ENCODE data around the gene CMTM6. TPM values are rescaled to one million over a fixed set of nuclear protein-coding genes. Genes with fewer than 3 reads are reported as not detected.
A peak's percentile ranks its signal among the peaks of the same experiment; 100 is the strongest.
"Not testable (repeated sequence)": the region's sequence is repeated elsewhere in the genome, so short reads cannot be mapped to it uniquely, and the experiment has no call there.

CMTM6 gene
- total RNA-seq, 1 donor from 2014 or later, result 40.6 TPM

DNA sequence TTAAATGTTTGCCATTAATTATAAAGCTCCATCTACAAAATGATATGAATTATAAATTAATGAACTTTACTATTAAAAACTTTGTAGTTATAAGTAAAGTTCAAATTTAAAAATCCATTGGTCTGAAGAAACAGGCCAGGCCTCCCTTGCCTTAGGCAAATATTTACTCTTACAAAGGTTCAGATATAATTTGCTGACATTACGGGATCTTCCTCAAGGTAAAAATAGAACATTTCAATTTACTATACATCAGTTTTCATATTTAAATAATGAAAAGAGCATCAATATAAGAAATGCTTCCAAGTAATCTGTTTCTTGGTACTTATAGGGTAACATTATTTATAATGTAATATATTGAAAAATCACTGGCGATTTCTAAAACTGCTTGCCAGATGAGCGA, 3.7 kb downstream of the CMTM6 start:
- DNase-seq, result no peak

- DNase-seq, result no peak
Observed at GRCh38 chr3:32498252-32498651, 4.4 kb downstream of the CMTM6 start.

DNA sequence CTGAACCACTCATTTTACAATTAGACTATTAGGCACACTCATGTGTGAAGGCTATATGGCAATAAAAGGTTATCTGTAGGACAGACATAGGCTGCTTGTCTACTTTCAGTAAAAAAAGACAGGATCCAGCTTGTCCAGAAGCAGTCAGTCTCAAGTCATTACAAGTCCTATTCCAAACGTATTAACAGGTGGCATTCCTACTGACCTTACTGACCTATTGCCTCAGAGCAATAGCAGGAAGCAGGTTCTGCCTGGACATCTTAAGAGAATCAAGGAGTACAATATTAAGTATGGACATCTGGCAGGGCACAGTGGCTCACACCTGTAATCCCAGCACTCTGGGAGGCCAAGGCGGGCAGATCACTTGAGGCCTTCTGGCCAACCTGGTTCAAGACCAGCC, 7.0 kb downstream of the CMTM6 start:
- no peak for DNase-seq

- no peak for DNase-seq
Observed at GRCh38 chr3:32495085-32495484, 7.6 kb downstream of the CMTM6 start.

- no peak for DNase-seq
Observed at GRCh38 chr3:32493437-32494414, 8.9 kb downstream of the CMTM6 start.

- DNase-seq, result no peak
Observed at GRCh38 chr3:32492684-32493436, 9.8 kb downstream of the CMTM6 start.

DNA sequence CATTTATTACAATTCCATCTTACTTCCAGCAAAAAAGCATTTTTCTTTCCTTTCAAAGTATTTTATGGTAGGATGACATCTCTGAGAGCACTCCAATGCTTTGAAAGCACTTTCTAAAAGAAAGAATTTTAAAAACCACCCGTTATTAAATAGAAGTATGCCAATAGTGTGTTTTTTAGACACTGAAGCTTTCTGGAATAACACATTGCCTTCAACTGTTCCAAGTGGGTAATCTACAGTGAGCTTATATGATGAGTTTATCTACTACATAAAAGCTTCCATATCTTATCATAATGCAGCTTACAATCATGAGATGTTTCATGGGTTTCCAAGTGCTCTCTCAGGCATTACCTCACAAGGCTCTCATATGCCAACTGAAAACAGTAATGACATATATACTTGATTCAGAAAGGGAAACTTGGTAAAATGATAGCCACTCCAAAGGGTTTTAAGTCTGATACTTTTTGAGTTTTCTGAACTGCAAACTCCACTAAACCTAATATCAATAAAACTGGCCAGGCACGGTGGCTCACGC, 14.1 kb downstream of the CMTM6 start:
- DNase-seq, result no peak

DNA sequence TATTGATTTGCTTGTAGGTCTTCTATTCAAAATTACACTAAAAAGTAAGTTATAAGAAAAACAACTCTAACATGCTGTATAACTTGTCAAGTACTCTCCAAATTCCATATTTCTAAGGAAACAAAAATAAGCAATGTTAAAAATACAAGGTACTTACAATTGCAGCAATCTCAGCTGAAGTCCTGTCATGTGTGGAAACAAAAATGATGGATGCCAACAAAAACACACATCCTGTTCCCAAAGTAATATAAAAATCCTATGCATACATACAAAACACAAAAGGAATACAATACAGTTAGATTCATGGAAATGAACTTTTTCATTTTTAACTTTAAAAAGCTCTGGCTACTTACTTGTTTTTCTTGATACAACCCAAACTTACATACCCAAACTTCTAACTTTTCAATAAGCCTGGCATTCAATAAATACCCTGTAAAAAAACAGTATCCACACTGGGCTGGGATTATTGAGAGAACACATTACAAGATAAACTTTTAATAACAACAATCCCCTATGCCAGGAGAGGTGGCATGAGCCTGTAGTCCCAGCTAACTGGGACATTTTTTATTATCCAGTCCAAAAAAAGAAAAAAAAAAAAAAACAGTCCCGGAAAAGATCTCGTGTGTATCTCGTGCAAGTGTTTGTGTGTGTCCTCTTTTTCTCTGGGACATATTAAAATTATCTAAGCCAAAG, 14.7 kb downstream of the CMTM6 start:
- no peak for DNase-seq

- DNase-seq, result no peak
Observed at GRCh38 chr3:32484436-32484835, 18.2 kb downstream of the CMTM6 start.

- no peak for DNase-seq
Observed at GRCh38 chr3:32483772-32484171, 18.9 kb downstream of the CMTM6 start.

- DNase-seq, result no peak
Observed at GRCh38 chr3:32482693-32483092, 20.0 kb downstream of the CMTM6 start.

DNA sequence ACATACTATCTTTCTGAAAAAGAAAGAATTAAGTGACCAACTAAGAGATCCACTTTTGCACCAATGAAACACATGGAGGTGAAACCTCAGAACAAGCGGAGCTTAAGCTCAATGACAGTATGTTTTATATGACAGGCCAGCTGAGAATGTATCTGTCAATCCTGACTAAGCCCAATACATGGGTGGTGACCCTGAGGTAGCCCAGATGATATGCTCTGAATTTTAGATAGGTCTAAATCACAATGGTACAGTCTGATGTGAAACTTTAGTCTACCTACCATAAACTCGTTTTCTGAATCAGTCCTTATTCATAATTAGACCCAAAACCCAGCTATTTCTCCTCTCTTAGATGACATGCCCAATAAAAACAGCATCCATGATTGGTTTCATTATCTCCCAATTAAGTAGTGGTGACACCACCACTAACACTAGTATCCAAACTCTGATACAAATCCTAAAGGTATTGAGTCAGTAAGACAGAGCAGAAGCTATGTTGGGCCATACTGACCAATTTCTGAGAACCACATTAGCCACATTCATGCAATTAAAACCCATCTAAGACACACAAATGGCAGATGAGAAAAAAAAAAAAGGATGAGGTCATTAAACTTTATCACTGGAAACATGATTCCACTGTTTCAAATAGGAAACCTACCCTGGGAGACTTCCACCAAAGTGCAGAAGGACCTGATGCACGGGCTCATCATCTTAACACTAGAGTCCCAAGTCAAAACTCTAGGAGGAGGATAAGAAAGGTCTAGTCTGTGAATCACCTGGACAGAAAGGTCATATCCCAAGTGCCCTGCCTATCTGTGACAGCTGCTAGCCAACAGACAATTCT, 20.6 kb downstream of the CMTM6 start:
- no peak for DNase-seq

GRCh38 chr3:32480604-32481003, 22.0 kb downstream of the CMTM6 start:
- no peak for DNase-seq

DNA sequence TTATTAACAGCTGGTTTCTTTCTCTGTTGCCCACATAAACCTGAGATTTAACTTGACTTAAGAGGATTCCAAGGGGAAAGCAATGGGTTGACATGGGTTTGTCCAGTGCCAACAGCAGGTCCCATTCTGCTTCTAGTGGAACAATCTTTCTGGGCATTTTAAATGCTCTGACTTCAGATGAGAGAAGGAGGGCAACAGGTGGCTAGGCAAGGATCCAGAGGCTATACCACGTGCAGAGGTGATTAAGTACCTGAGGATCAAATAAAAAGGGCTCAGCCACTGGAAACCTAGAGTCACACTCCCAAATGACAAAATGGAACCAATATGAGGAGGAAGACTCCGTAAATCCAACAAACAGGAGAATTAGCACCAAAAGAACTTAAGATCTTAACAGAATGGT, 28.5 kb downstream of the CMTM6 start:
- DNase-seq, result no peak

DNA sequence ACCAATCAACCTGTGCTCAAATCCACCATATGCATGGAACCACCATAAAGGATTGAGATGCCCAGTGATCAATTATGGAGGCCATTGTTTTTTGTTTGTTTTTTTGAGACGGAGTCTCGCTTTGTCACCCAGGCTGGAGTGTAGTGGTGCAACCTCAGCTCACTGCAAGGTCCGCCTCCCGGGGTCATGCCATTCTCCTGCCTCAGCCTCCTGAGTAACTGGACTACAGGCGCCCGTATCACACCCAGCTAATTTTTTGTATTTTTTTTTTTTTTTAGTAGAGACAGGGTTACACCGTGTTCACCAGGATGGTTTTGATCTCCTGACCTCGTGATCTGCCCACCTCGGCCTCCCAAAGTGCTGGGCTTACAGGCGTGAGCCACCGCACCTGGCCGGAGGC, 30.5 kb downstream of the CMTM6 start:
- not testable (repeated sequence) for DNase-seq

DNA sequence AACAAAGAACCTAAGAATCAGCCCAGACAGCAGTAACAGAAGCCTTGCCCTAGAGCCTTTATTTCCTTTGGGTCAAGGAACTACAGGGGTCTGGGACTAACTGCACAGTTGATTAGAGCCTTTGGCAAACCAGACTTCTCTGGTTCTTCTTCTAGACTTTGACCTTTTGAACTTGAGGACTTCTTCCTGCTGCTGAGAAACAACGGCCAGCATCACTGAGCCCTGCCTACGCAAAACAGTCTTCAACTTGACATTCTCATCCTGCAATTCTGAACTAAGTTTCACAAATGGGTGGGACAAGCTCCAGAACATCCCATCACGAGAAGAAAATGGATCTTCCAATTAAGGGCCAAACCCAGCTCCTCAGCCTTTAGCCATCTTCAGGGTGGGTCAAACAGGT, 31.4 kb downstream of the CMTM6 start:
- no peak for DNase-seq

GRCh38 chr3:32470362-32470761, 32.3 kb downstream of the CMTM6 start:
- no peak for DNase-seq

DNA sequence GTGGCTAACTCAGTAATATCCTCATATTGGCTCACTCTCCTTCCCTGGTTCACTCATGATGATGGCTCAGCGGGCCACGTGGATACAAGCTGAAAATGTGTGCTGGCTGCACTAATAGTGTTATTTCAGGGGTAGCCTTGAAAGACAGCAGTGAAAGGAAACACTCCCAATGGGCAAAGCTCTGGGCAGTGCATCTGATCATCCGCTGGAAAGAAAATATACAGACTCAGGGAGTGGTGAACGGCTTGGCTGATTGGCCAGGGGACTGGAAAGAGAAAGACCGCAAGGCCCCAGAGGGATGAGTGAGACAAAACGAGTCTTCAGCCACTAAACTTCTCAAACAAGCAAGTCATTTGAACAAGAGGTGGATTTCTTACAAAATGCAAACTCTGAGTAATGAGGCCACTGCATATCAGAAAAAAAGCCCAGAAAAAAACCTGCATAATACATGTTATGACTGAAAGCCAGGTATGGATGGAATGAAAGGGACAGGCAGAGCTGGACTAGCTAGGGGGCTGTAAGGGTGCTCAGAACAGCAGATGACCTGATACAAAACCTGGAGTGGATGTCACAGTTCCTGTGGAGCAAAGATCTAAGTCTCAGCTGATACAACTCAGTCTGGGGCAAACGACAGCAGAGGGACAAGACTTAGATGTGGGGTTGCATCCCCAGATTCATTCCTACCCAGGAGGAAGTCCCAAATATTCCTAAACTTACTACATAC, 33.3 kb downstream of the CMTM6 start:
- DNase-seq, result no peak

DNA sequence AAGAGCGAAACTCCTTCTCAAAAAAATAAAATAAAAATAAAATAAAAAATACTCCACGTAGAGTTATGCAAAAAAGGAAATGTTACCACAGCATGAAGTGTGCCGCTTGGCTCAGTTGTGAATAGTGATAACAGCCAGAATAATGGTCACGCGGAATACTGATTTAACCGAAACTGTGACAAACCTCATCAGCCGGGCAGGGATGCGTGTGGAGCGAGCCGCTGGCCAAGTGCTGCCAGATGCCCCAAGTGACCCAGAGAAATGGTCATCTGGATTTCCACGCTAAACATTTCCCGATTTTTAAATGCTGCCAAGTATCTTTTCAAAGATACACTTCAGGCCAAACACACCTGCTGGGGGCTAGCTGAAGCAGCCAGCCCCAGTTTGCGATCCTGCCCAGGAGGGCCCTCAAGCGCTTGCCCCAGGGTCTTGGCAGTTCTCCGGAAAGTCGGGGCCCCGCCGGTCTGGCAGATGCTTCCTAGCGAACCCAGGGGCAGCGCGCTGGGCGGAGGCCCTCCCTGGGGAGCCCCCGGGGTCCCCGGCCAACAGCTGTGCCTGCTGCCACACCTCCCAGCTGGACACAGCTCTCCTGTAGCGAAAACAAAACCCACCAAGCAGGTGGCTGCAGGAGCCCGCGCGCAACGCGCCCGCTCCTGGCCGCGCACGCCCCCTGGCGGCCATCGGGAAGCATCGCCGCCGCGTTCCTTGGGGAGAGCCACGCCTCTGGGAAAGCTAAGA, 35.1 kb downstream of the CMTM6 start:
- peak; percentile 25 for DNase-seq

- DNase-seq, result not testable (repeated sequence)
Observed at GRCh38 chr3:32466808-32467207, 35.8 kb downstream of the CMTM6 start.
